ENCODE measurements around the gene GJC2.

- no peak for TF ChIP-seq CTCF (IDR thresholded peaks at IDR 0.05)
- TF ChIP-seq ESRRA (IDR thresholded peaks at IDR 0.05; ENCODE audit: borderline replicate concordance, low read length) = no peak
- no peak for TF ChIP-seq JUN (IDR thresholded peaks at IDR 0.05)
- TF ChIP-seq MAFK (IDR thresholded peaks at IDR 0.05; ENCODE audit: partially characterized antibody) = no peak
- TF ChIP-seq POLR2A (IDR thresholded peaks at IDR 0.05; ENCODE audit: low read length) = no peak
- TF ChIP-seq CHD2 (IDR thresholded peaks at IDR 0.05; ENCODE audit: low read length, partially characterized antibody) = no peak
- TF ChIP-seq ZNF302 (CRISPR knock-in tag; IDR thresholded peaks at IDR 0.05) = no peak
- no peak for TF ChIP-seq BHLHE40 (IDR thresholded peaks at IDR 0.05; ENCODE audit: low read depth, low read length)
- no peak for TF ChIP-seq NPAS2 (CRISPR knock-in tag; IDR thresholded peaks at IDR 0.05; ENCODE audit: borderline replicate concordance)
- no peak for TF ChIP-seq RCOR1 (IDR thresholded peaks at IDR 0.05; ENCODE audit: low read depth, low read length)
Observed at GRCh38 chr1:228104526-228105269, 45.0 kb upstream of the GJC2 start.

Data from A549 (cell line).